CD8-positive, alpha-beta memory T cell (primary cell): ENCODE measurements around the gene PIP5KL1. TPM values are rescaled to one million over a fixed set of nuclear protein-coding genes. Genes with fewer than 3 reads are reported as not detected.

Experiments used
- CTCF ChIA-PET: fragments of 350-600 bp; sonication (Branson Sonifier 250); formaldehyde crosslinking; loops from one replicate; lab custom pipeline; 2021; ENCODE audit warnings: antibody characterized with exemption; lab: Charles Lee
- POLR2A ChIA-PET: fragments of 350-600 bp; sonication (Branson Sonifier 250); formaldehyde crosslinking; loops from one replicate; lab custom pipeline; 2021; ENCODE audit warnings: antibody characterized with exemption; lab: Charles Lee
- DNase-seq, 5 donors: peaks; one replicate each; pipeline versions ENCODE4 v3.0.0 to v3.0.0-alpha.2; 2020 to 2022; ENCODE audit warnings: mixed read lengths in 1 of 5
- H3K27ac ChIP-seq: one replicate; pipeline ENCODE4 v1.7.0; 2013; ENCODE audit warnings: low read depth, mild to moderate bottlenecking, low read length, moderate library complexity
- H3K27me3 ChIP-seq: 2 replicates; pipeline ENCODE4 v1.7.0; 2013; ENCODE audit warnings: low read length, mild to moderate bottlenecking; ENCODE audit not compliant: insufficient read depth, poor library complexity, severe bottlenecking
- H3K36me3 ChIP-seq: 2 replicates; pipeline ENCODE4 v1.7.0; 2013; ENCODE audit warnings: mild to moderate bottlenecking, low read length, moderate library complexity; ENCODE audit not compliant: insufficient read depth
- H3K4me1 ChIP-seq: 2 replicates; pipeline ENCODE4 v1.7.0; 2013; ENCODE audit warnings: mild to moderate bottlenecking, low read length, moderate library complexity; ENCODE audit not compliant: insufficient read depth
- H3K4me3 ChIP-seq: 2 replicates; pipeline ENCODE4 v1.7.0; 2013; ENCODE audit warnings: mild to moderate bottlenecking, low read length
- H3K9me3 ChIP-seq: 2 replicates; pipeline ENCODE4 v1.7.0; 2013; ENCODE audit warnings: mild to moderate bottlenecking, low read length
- H3K27ac Mint-ChIP-seq, 8 donors: one replicate each; pipeline ENCODE4 v1.8.0; 2020 to 2021; ENCODE audit warnings: mixed read lengths in 8 of 8, mild to moderate bottlenecking in 6 of 8, inconsistent platforms in 3 of 8, moderate library complexity in 3 of 8
- H3K27me3 Mint-ChIP-seq, 2 donors: one replicate each; pipeline ENCODE4 v1.8.0; 2020 to 2021; ENCODE audit warnings: mixed read lengths in 2 of 2, mild to moderate bottlenecking in 1 of 2, moderate library complexity in 1 of 2
- H3K36me3 Mint-ChIP-seq, 3 donors: one replicate each; pipeline ENCODE4 v1.8.0; 2020 to 2021; ENCODE audit warnings: mixed read lengths in 3 of 3, inconsistent platforms in 1 of 3, mild to moderate bottlenecking in 1 of 3
- H3K4me1 Mint-ChIP-seq, 3 donors: one replicate each; pipeline ENCODE4 v1.8.0; 2020 to 2021; ENCODE audit warnings: mixed read lengths in 3 of 3, inconsistent platforms in 1 of 3, mild to moderate bottlenecking in 1 of 3
- H3K4me3 Mint-ChIP-seq, 7 donors: one replicate each; pipeline ENCODE4 v1.8.0; 2020 to 2021; ENCODE audit warnings: mixed read lengths in 7 of 7, mild to moderate bottlenecking in 6 of 7, moderate library complexity in 4 of 7, inconsistent platforms in 2 of 7
- H3K9me3 Mint-ChIP-seq, 5 donors: one replicate each; pipeline ENCODE4 v1.8.0; 2020 to 2022; ENCODE audit warnings: mixed read lengths in 5 of 5, mild to moderate bottlenecking in 3 of 5, moderate library complexity in 2 of 5, inconsistent platforms in 1 of 5
- polyA plus RNA-seq: library from polyadenylated mRNA; unstranded; fragments of 300-500 nt; fragmentation: Illumina TruSeq; gene quantifications from one replicate; pipeline ENCODE4 v1.2.3, GENCODE V29; 2021
- total RNA-seq, 2 experiments: library from RNA; stranded (reverse); gene quantifications; one replicate each; pipeline ENCODE4 v1.2.3, GENCODE V29; 2021

PIP5KL1 gene
- total and polyA plus RNA-seq, 3 experiments from 2014 or later, result 0.89 to 2.5 (median 1.4) TPM

GRCh38 chr9:127966416-127967150, 36.0 kb upstream of the PIP5KL1 start:
- Mint-ChIP-seq H3K27me3 (peaks cover 0 to under 1% of the 10 kb centered on the region in 2 donors), H3K9me3 (no peaks in the 10 kb centered on the region), H3K27ac (peak overlapping the region in 7 of 8 donors; percentile 54 to 99 (median 93)), H3K36me3 (peaks cover 0 to 74% (median 1%) of the 10 kb centered on the region in 3 donors), H3K4me3 (peak overlapping the region in 6 of 7 donors; percentile 22 to 97 (median 36)), H3K4me1 (peaks cover 94 to 99% (median 98%) of the 10 kb centered on the region in 3 donors)
- Histone ChIP-seq H3K9me3 (no peaks in the 10 kb centered on the region), H3K4me3 (peak overlapping the region; percentile 51), H3K27ac (peak overlapping the region; percentile 27), H3K27me3 (no peaks in the 10 kb centered on the region), H3K4me1 (peaks cover 99% of the 10 kb centered on the region), H3K36me3 (no peaks in the 10 kb centered on the region)
- no peak for DNase-seq
- CTCF ChIA-PET, result interaction anchor here (1.0 to 27.7 kb wide), 4 partner anchors 11 to 103 kb away, joined by 4 to 485 read pairs (median 20); no protein-coding TSS in a partner anchor
- POLR2A ChIA-PET, result interaction anchor here (0.6 to 0.7 kb wide), 2 partner anchors 9 to 11 kb away, joined by 3 read pairs; no protein-coding TSS in a partner anchor

GRCh38 chr9:127965953-127966352, 35.4 kb upstream of the PIP5KL1 start:
- peak overlapping the region in 5 of 8 donors; percentile 72 to 96 (median 85) for H3K27ac Mint-ChIP-seq
- H3K4me1 Mint-ChIP-seq, result peaks cover 94 to 99% (median 98%) of the 10 kb centered on the region in 3 donors
- Histone ChIP-seq H3K4me1 (peaks cover 100% of the 10 kb centered on the region), H3K27ac (peak overlapping the region; percentile 27), H3K27me3 (no peaks in the 10 kb centered on the region), H3K36me3 (no peaks in the 10 kb centered on the region), H3K9me3 (no peaks in the 10 kb centered on the region), H3K4me3 (peak overlapping the region; percentile 51)
- peak overlapping the region in 5 of 7 donors; percentile 36 to 86 (median 70) for H3K4me3 Mint-ChIP-seq
- no peak for DNase-seq
- H3K9me3 Mint-ChIP-seq, result no peaks in the 10 kb centered on the region
- no peaks in the 10 kb centered on the region for H3K27me3 Mint-ChIP-seq
- H3K36me3 Mint-ChIP-seq, result peaks cover 0 to 77% (median 5%) of the 10 kb centered on the region in 3 donors
- POLR2A ChIA-PET, result interaction anchor here (0.7 to 1.2 kb wide), 2 partner anchors 10 kb away, joined by 3 to 5 read pairs; no protein-coding TSS in a partner anchor
- CTCF ChIA-PET, result interaction anchor here (1.1 to 27.7 kb wide), 3 partner anchors 22 to 104 kb away, joined by 3 to 485 read pairs (median 5); no protein-coding TSS in a partner anchor

- H3K4me1 Mint-ChIP-seq, result peaks cover 92 to 99% (median 98%) of the 10 kb centered on the region in 3 donors
- H3K9me3 ChIP-seq, result no peaks in the 10 kb centered on the region
- no peaks in the 10 kb centered on the region for H3K27me3 Mint-ChIP-seq
- no peaks in the 10 kb centered on the region for H3K27me3 ChIP-seq
- H3K9me3 Mint-ChIP-seq, result no peaks in the 10 kb centered on the region
- ChIA-PET POLR2A (interaction anchor here (0.5 to 1.0 kb wide), 3 partner anchors 14 to 47 kb away, joined by 3 to 5 read pairs (median 4); no protein-coding TSS in a partner anchor), CTCF (interaction anchor here (27.7 kb wide), 1 partner anchor 68 kb away, joined by 485 read pairs; no protein-coding TSS in a partner anchor)
- no peak overlapping the region for H3K27ac ChIP-seq
- peaks cover 0 to 77% (median 5%) of the 10 kb centered on the region in 3 donors for H3K36me3 Mint-ChIP-seq
- H3K4me3 ChIP-seq, result peak overlapping the region; percentile 3
- peaks cover 100% of the 10 kb centered on the region for H3K4me1 ChIP-seq
- peak overlapping the region in 6 of 7 donors; percentile 20 to 87 (median 42) for H3K4me3 Mint-ChIP-seq
- no peaks in the 10 kb centered on the region for H3K36me3 ChIP-seq
- no peak for DNase-seq
- peak overlapping the region; percentile 56 to 90 (median 80) for H3K27ac Mint-ChIP-seq
Measured at GRCh38 chr9:127963359-127964064, 32.9 kb upstream of the PIP5KL1 start.

GRCh38 chr9:127963041-127963358, 32.4 kb upstream of the PIP5KL1 start:
- H3K4me3 ChIP-seq, result peak overlapping the region; percentile 3
- Mint-ChIP-seq H3K9me3 (no peaks in the 10 kb centered on the region), H3K27ac (peak overlapping the region; percentile 52 to 94 (median 80)), H3K4me3 (peak overlapping the region in 6 of 7 donors; percentile 15 to 87 (median 42)), H3K4me1 (peaks cover 90 to 98% (median 98%) of the 10 kb centered on the region in 3 donors), H3K27me3 (no peaks in the 10 kb centered on the region), H3K36me3 (peaks cover 0 to 74% (median 5%) of the 10 kb centered on the region in 3 donors)
- H3K4me1 ChIP-seq, result peaks cover 100% of the 10 kb centered on the region
- POLR2A ChIA-PET, result interaction anchor here (0.5 to 1.0 kb wide), 2 partner anchors 13 to 47 kb away, joined by 3 to 5 read pairs; no protein-coding TSS in a partner anchor
- H3K27me3 ChIP-seq, result no peaks in the 10 kb centered on the region
- no peaks in the 10 kb centered on the region for H3K9me3 ChIP-seq
- no peak overlapping the region for H3K27ac ChIP-seq
- H3K36me3 ChIP-seq, result no peaks in the 10 kb centered on the region
- DNase-seq, result no peak
- CTCF ChIA-PET, result interaction anchor here (1.2 to 27.7 kb wide), 2 partner anchors 68 to 154 kb away, joined by 4 to 485 read pairs; no protein-coding TSS in a partner anchor

- Histone ChIP-seq H3K36me3 (no peaks in the 10 kb centered on the region), H3K4me3 (no peak overlapping the region), H3K27me3 (no peaks in the 10 kb centered on the region), H3K9me3 (no peaks in the 10 kb centered on the region), H3K4me1 (peaks cover 100% of the 10 kb centered on the region), H3K27ac (no peak overlapping the region)
- H3K4me3 Mint-ChIP-seq, result peak overlapping the region in 5 of 7 donors; percentile 13 to 76 (median 45)
- ChIA-PET POLR2A (interaction anchor here (1.0 kb wide), 2 partner anchors 12 to 14 kb away, joined by 3 read pairs; no protein-coding TSS in a partner anchor), CTCF (interaction anchor here (1.2 to 27.7 kb wide), 3 partner anchors 18 to 155 kb away, joined by 4 to 485 read pairs (median 8); no protein-coding TSS in a partner anchor)
- no peak for DNase-seq
- no peaks in the 10 kb centered on the region for H3K27me3 Mint-ChIP-seq
- H3K36me3 Mint-ChIP-seq, result peaks cover 0 to 73% (median 7%) of the 10 kb centered on the region in 3 donors
- H3K27ac Mint-ChIP-seq, result peak overlapping the region; percentile 52 to 94 (median 80)
- no peaks in the 10 kb centered on the region for H3K9me3 Mint-ChIP-seq
- H3K4me1 Mint-ChIP-seq, result peaks cover 89 to 98% (median 97%) of the 10 kb centered on the region in 3 donors
Measured at GRCh38 chr9:127962278-127962677, 31.7 kb upstream of the PIP5KL1 start.

GRCh38 chr9:127961613-127962155, 31.1 kb upstream of the PIP5KL1 start:
- DNase-seq, result no peak
- H3K9me3 Mint-ChIP-seq, result no peaks in the 10 kb centered on the region
- H3K4me3 Mint-ChIP-seq, result peak overlapping the region; percentile 6 to 76 (median 38)
- H3K4me1 ChIP-seq, result peaks cover 100% of the 10 kb centered on the region
- CTCF ChIA-PET, result interaction anchor here (1.2 to 27.7 kb wide), 3 partner anchors 13 to 70 kb away, joined by 4 to 485 read pairs (median 8); no protein-coding TSS in a partner anchor
- no peaks in the 10 kb centered on the region for H3K9me3 ChIP-seq
- no peak overlapping the region for H3K4me3 ChIP-seq
- peak overlapping the region; percentile 52 to 94 (median 82) for H3K27ac Mint-ChIP-seq
- H3K36me3 Mint-ChIP-seq, result peaks cover 0 to 71% (median 7%) of the 10 kb centered on the region in 3 donors
- no peaks in the 10 kb centered on the region for H3K27me3 Mint-ChIP-seq
- H3K27me3 ChIP-seq, result no peaks in the 10 kb centered on the region
- peaks cover 89 to 98% (median 97%) of the 10 kb centered on the region in 3 donors for H3K4me1 Mint-ChIP-seq
- POLR2A ChIA-PET, result interaction anchor here (1.0 kb wide), 1 partner anchor 15 kb away, joined by 3 read pairs; no protein-coding TSS in a partner anchor
- no peak overlapping the region for H3K27ac ChIP-seq
- H3K36me3 ChIP-seq, result no peaks in the 10 kb centered on the region

- no peaks in the 10 kb centered on the region for H3K27me3 ChIP-seq
- Mint-ChIP-seq H3K27ac (peak overlapping the region; percentile 52 to 94 (median 80)), H3K4me3 (peak overlapping the region in 4 of 7 donors; percentile 22 to 76 (median 48)), H3K9me3 (no peaks in the 10 kb centered on the region), H3K4me1 (peaks cover 83 to 96% (median 94%) of the 10 kb centered on the region in 3 donors), H3K27me3 (no peaks in the 10 kb centered on the region), H3K36me3 (peaks cover 0 to 69% (median 7%) of the 10 kb centered on the region in 3 donors)
- H3K9me3 ChIP-seq, result no peaks in the 10 kb centered on the region
- DNase-seq, result no peak
- H3K36me3 ChIP-seq, result no peaks in the 10 kb centered on the region
- H3K4me3 ChIP-seq, result no peak overlapping the region
- CTCF ChIA-PET, result interaction anchor here (0.9 to 27.7 kb wide), 4 partner anchors 14 to 70 kb away, joined by 3 to 485 read pairs (median 6); no protein-coding TSS in a partner anchor
- POLR2A ChIA-PET, result no interaction called here
- H3K27ac ChIP-seq, result no peak overlapping the region
- peaks cover 100% of the 10 kb centered on the region for H3K4me1 ChIP-seq
Measured at GRCh38 chr9:127961155-127961490, 30.5 kb upstream of the PIP5KL1 start.
